GM10248 (cell line): ENCODE measurements around the gene MAN1C1.

Source experiments
- CTCF ChIA-PET: fragments of 300-600 bp; sonication (Branson Sonifier 250); formaldehyde crosslinking; extraction: SDS; loops from one replicate; lab custom pipeline; 2021; ENCODE audit warnings: antibody characterized with exemption; lab: Yijun Ruan, JAX
- POLR2A ChIA-PET: fragments of 350-650 bp; sonication (Branson Sonifier 250); formaldehyde crosslinking; extraction: SDS; loops from one replicate; lab custom pipeline; 2020; ENCODE audit warnings: antibody characterized with exemption; lab: Yijun Ruan, JAX
- DNase-seq: peaks from one replicate; pipeline ENCODE4 v3.0.0; 2012; ENCODE audit errors: extremely low spot score
- TF ChIP-seq, protein P1 (sequence below): IDR thresholded peaks from 2 replicates; pipeline ENCODE4 v1.5.1; 2012; ENCODE audit warnings: mild to moderate bottlenecking, low read depth; ENCODE audit errors: extremely low read depth, missing control alignments, control extremely low read depth

The MAN1C1 gene

DNA sequence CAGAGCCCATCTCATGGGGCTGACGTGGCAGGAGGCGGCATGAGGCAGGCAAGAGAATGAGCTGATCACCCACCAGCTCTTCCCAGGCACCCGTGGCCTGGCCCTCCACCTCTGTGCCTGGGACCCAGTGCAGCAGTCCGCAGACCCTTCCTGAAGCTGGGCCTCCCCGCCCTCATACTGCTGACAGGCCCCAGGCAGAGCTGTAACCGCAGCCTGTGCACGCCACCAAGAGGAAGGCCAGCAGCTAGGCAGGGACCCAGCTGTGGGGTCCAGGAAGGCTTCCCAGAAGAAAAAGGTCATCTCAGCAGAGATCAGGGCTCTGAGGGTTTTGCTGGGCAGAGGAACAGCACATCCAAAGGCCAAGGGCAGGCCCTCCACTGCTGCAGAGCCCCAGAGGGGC lies 193.3 kb downstream of the MAN1C1 start:
- TF ChIP-seq, protein P1, sequence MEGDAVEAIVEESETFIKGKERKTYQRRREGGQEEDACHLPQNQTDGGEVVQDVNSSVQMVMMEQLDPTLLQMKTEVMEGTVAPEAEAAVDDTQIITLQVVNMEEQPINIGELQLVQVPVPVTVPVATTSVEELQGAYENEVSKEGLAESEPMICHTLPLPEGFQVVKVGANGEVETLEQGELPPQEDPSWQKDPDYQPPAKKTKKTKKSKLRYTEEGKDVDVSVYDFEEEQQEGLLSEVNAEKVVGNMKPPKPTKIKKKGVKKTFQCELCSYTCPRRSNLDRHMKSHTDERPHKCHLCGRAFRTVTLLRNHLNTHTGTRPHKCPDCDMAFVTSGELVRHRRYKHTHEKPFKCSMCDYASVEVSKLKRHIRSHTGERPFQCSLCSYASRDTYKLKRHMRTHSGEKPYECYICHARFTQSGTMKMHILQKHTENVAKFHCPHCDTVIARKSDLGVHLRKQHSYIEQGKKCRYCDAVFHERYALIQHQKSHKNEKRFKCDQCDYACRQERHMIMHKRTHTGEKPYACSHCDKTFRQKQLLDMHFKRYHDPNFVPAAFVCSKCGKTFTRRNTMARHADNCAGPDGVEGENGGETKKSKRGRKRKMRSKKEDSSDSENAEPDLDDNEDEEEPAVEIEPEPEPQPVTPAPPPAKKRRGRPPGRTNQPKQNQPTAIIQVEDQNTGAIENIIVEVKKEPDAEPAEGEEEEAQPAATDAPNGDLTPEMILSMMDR = no peak
- ChIA-PET POLR2A (no interaction called here), CTCF (interaction anchor here (0.7 to 6.5 kb wide), 16 partner anchors 10 to 607 kb away, joined by 3 to 65 read pairs (median 4); partner anchors contain the start of genes MTFR1L and SELENON)
- no peak for DNase-seq

DNA sequence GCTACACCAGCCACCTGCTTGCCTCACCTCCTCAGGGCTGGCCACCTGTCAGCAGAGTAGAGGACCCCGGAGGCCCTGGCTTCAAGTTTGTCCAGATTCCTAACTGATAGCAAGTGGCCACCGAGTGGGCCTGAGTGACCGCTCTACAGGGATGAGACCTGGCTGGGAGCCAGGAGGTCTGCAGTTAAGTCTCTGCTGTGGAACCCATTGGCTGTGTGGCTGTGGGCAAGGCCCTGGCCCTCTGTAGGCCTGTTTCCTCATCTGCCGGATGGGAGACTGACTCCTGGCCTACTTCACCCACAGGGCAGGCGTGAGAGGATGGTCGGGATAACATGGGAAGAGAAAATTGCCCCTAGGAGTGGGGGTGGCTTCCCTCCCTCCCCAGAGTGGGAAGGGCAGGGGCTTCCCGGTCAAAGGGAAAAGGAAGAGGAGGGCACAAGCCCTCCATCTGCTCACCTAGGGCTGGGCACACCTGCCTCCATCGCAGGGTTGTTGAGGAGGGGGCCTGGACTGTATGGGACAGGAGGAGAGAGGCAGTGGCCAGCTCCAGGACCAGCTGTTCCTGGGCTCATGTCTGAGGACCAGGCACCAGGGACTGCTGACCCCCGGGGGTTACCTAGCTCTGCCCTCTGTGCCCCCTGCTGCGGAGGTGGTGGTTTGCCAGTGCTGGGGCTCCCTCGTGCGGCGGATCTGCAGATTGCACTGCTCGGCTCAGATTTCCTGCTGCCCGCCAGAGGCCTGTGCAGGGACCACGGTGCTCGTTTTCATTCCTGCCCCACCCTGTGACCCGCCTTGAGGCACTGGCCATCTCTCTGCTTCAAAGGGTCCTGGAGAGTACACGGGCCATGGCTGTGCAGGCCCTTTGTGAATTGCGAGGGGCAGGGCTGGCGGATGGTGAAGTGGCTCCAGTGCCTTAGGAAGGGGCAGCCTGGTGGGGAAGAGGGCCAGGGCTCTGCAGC lies 194.0 kb downstream of the MAN1C1 start:
- ChIA-PET CTCF (interaction anchor here (0.6 to 6.5 kb wide), 24 partner anchors 10 to 607 kb away, joined by 3 to 65 read pairs (median 4); partner anchors contain the start of genes MTFR1L, PAQR7 and SELENON), POLR2A (no interaction called here)
- DNase-seq = peak; percentile 82
- TF ChIP-seq, protein P1 = peak; percentile 99

DNA sequence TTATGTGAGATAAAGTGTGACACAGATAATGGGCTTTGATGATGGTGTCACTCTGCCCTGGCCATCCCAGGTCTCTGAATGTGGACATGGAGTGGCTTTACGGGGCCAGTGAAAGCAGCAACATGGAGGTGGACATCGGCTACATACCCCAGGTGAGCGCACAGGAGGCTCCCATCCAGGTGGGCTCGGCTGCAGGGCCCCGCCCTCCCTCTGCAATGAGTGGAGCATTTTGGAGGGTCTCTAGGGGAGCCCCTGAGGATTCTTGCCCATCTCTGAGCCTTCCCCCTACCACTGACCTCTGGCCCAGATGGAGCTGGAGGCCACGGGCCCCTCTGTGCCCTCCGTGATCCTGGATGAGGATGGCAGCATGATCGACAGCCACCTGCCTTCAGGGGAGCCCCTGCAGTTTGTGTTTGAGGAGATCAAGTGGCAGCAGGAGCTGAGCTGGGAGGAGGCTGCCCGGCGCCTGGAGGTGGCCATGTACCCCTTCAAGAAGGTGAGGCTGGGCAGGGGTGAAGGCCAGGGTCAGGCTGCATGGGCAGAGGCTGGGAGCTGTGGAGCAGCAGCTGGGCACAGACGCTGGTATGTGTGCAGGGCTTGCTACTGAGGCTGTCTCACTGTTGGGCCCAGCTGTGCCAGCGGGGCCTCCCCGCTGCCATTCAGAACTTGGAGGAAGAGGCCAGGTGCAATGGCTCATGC lies 194.9 kb downstream of the MAN1C1 start:
- ChIA-PET POLR2A (no interaction called here), CTCF (interaction anchor here (0.6 to 6.5 kb wide), 14 partner anchors 9 to 1429 kb away, joined by 3 to 65 read pairs (median 4); partner anchors contain the start of genes MTFR1L, PAQR7 and SELENON)
- no peak for DNase-seq
- TF ChIP-seq, protein P1 = no peak

DNA sequence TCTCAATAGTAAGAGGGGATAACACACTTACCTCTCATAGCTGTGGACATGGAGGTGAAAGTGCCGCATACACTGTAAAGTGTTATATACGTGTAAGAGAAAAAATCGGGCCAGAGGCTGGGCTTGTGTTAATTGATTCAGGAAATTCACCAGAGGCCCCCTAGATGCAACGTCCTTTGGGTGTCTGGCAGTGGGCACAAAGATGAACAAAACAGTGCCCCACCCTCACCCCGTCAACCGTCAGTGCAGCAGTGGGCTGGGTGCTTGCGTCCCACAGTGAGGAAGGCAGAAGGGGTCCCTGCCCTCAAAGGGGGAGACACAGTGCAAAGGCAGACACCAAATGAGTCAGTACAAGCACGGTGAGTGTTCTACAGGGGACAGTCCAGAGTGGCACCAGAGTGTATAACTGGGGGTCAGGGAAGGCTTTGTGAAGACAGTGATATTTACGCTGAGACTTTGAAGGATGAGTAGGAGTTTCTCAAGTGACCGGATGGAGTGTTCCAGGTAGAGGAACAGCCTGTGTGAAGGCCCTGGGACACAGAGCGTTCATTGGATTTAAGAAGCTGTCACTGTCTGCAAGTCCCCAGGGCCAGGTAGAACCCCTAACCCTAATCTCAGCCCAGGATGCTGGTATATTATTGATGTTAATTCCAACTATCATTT lies 196.6 kb downstream of the MAN1C1 start:
- CTCF ChIA-PET = interaction anchor here (0.9 to 6.5 kb wide), 5 partner anchors 8 to 184 kb away, joined by 3 to 65 read pairs (median 6); partner anchors contain the start of genes PAFAH2 and SELENON
- no peak for DNase-seq
- POLR2A ChIA-PET = interaction anchor here (0.6 kb wide), 1 partner anchor 192 kb away, joined by 3 read pairs; no protein-coding TSS in a partner anchor
- TF ChIP-seq, protein P1 = no peak

DNA sequence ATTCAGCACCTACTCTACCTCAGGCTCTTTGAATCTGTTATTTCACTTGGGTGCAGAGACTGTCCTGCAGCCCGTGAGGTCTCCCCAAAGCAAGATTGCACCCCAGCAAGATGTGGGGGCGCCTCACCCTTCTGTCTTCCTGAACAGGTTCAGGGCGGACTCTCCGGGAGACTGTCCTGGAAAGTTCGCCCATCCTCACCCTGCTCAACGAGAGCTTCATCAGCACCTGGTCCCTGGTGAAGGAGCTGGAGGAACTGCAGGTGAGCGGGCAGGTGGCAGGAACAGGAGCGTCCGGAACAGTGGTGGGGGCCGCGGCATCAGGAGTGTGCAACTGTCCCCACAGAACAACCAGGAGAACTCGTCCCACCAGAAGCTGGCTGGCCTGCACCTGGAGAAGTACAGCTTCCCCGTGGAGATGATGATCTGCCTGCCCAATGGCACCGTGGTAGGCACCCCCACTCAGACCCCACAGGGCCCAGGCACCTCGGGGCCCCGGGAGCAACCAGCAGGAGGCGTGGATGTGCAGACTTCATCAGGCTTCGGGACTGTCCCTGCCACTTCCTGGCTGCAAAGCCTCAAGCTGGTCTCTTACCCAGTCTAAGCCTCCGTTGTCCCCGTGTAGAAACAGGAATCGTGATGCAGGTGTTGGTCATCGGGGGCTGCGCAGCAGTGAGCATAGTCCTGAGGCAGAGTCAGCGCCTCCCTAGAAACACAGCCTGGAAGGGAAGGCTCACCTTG lies 197.3 kb downstream of the MAN1C1 start:
- CTCF ChIA-PET = interaction anchor here (1.0 to 6.5 kb wide), 7 partner anchors 9 to 185 kb away, joined by 3 to 65 read pairs (median 4); partner anchors contain the start of genes PAFAH2 and SELENON
- POLR2A ChIA-PET = no interaction called here
- no peak for DNase-seq
- TF ChIP-seq, protein P1 = peak; percentile 17
